Tibial artery (tissue), 4 donors: ENCODE measurements around the gene FURIN.
"Not testable (repeated sequence)": the region's sequence is repeated elsewhere in the genome, so short reads cannot be mapped to it uniquely, and the experiment has no call there.

ENCODE experiments used
- DNase-seq, 2 donors: peaks; one replicate each; pipeline ENCODE4 v3.0.0-alpha.2; 2019
- H3K27ac ChIP-seq, 2 donors: fragments of 200-600 bp; sonication (generic) in 1 of 2; 1 replicate in 1 of 2; 2 replicates in 1 of 2; pipeline ENCODE4 v1.5.1; 2018 to 2019; ENCODE audit warnings: mild to moderate bottlenecking in 1 of 2
- H3K27me3 ChIP-seq, 2 donors: fragments of 200-600 bp; sonication (generic) in 1 of 2; one replicate each; pipeline versions ENCODE4 v1.5.1 to v1.6.0; 2016 to 2019
- H3K36me3 ChIP-seq, 3 donors: fragments of 200-600 bp; sonication (generic) in 2 of 3; one replicate each; pipeline ENCODE4 v1.5.1; 2016 to 2019; ENCODE audit warnings: mild to moderate bottlenecking in 2 of 3
- H3K4me1 ChIP-seq, 4 donors: fragments of 200-600 bp; sonication (generic) in 2 of 4; 1 replicate in 3 of 4; 2 replicates in 1 of 4; pipeline ENCODE4 v1.5.1; 2016 to 2019
- H3K4me3 ChIP-seq, 2 donors: fragments of 200-600 bp; sonication (generic) in 1 of 2; 1 replicate in 1 of 2; 2 replicates in 1 of 2; pipeline ENCODE4 v1.5.1; 2018 to 2019; ENCODE audit warnings: mild to moderate bottlenecking in 2 of 2
- H3K9me3 ChIP-seq, 3 donors: fragments of 200-600 bp; sonication (generic) in 1 of 3; one replicate each; pipeline ENCODE4 v1.5.1; 2016 to 2019
- intact Hi-C: fragments of 100-400 bp; cut with DNase I; formaldehyde crosslinking; loops from one replicate; pipeline ENCODE4 v1.15.0; 2023; ENCODE audit warnings: low total_unique reads
- TF ChIP-seq, protein P1 (sequence below), 2 experiments: fragments of 200-600 bp in 1 of 2; fragments of 450-650 bp in 1 of 2; IDR thresholded peaks; one replicate each; pipeline ENCODE4 v1.5.1; 2017 to 2019; ENCODE audit warnings: antibody characterized with exemption in 2 of 2, mild to moderate bottlenecking in 1 of 2, moderate library complexity in 1 of 2

The FURIN gene

DNA sequence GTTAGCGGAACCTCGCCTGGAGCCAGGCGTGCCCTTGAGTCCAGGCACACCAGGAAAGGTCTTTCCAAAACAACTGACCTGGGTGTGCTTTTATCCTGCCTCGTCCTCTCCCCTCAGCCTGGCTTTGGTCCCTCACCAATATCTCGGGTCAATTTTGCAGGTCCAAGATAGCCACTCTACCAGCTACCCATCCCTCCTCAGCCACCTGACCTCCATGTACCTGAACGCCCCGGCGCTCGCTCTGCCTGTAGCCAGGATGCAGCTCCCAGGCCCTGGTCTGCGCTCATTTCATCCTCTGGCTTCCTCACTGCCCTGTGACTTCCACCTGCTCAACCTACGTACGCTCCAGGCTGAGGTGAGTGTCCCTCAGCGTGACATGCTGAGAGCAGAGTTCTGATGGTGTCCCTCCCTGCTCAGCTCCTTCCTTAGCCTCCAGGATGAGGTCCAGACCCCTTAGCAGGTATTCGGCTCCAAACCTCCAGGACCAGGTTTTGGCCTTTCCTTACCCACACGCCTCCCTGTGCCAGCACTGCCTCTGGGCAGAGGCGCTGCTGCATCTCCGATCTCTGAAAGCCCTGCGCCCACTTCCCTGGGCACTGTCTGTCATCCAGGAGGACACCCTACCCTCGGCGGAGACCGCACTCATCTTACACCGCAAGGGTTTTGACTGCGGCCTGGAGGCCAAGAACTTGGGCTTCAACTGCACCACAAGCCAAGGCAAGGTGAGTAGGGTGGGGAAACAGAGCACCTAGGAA is 49.8 kb downstream of the FURIN start:
- TF ChIP-seq, protein P1, sequence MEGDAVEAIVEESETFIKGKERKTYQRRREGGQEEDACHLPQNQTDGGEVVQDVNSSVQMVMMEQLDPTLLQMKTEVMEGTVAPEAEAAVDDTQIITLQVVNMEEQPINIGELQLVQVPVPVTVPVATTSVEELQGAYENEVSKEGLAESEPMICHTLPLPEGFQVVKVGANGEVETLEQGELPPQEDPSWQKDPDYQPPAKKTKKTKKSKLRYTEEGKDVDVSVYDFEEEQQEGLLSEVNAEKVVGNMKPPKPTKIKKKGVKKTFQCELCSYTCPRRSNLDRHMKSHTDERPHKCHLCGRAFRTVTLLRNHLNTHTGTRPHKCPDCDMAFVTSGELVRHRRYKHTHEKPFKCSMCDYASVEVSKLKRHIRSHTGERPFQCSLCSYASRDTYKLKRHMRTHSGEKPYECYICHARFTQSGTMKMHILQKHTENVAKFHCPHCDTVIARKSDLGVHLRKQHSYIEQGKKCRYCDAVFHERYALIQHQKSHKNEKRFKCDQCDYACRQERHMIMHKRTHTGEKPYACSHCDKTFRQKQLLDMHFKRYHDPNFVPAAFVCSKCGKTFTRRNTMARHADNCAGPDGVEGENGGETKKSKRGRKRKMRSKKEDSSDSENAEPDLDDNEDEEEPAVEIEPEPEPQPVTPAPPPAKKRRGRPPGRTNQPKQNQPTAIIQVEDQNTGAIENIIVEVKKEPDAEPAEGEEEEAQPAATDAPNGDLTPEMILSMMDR (IDR thresholded peaks at IDR 0.05), result no peak
- no peaks in the 10 kb centered on the region for H3K9me3 ChIP-seq
- no peaks in the 10 kb centered on the region for H3K27me3 ChIP-seq
- H3K4me1 ChIP-seq, result no peaks in the 10 kb centered on the region
- peaks cover 78 to 85% (median 81%) of the 10 kb centered on the region in 3 donors for H3K36me3 ChIP-seq
- H3K27ac ChIP-seq, result no peak overlapping the region
- DNase-seq, result no peak
- intact Hi-C loops, result no loop called here
- H3K4me3 ChIP-seq, result no peak overlapping the region

DNA sequence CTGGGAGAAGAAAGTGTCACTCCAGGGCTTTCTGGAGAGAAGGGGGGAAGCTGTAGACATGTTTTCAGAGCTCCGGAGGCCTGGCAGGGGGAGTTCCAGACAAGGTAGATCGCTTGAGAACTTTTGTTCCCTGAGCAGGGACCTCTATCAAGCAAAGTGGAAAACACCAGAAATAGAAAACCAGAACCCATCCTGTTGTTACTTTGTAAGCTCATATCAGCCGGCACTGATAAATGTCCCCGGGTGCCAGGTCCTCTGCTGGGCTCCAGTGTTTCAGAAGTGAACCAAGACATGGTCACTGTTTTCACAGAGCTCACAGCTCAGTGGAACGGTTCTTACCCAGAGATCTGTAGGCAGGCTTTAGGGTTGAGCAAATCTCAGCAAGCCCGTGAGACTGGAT is 50.4 kb downstream of the FURIN start:
- intact Hi-C loops, result no loop called here

DNA sequence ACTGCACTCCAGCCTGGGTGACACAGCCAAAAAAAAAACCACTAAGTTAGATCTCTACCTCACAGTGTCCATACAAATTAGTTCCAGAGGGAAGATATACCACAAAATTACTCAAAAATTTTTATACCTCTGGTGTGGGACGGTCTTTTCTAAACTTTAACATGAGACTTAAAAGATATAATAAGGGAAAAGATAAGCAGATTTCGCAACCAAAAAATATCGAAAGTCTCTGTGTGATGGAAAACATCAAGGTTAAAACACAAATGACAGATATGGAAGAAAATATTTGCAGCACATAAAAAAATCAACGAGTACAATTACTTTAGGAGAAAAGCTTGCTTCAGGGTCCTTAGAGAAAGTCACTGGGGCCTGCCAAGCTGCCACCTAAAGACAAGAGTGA is 53.5 kb downstream of the FURIN start:
- H3K4me1 ChIP-seq, result no peaks in the 10 kb centered on the region
- H3K9me3 ChIP-seq, result no peaks in the 10 kb centered on the region
- no peak overlapping the region for H3K27ac ChIP-seq
- TF ChIP-seq, protein P1 (IDR thresholded peaks at IDR 0.05), result no peak
- H3K27me3 ChIP-seq, result no peaks in the 10 kb centered on the region
- no peak for DNase-seq
- intact Hi-C loops, result no loop called here
- H3K36me3 ChIP-seq, result peaks cover 43 to 48% (median 45%) of the 10 kb centered on the region in 3 donors
- H3K4me3 ChIP-seq, result no peak overlapping the region

More for the DNA sequence above, 50.4 kb downstream of the FURIN start:
- no peak overlapping the region for H3K27ac ChIP-seq
- no peak overlapping the region for H3K4me3 ChIP-seq
- DNase-seq, result no peak
- no peaks in the 10 kb centered on the region for H3K4me1 ChIP-seq
- TF ChIP-seq, protein P1 (IDR thresholded peaks at IDR 0.05), result no peak
- peaks cover 72 to 79% (median 75%) of the 10 kb centered on the region in 3 donors for H3K36me3 ChIP-seq
- no peaks in the 10 kb centered on the region for H3K9me3 ChIP-seq
- no peaks in the 10 kb centered on the region for H3K27me3 ChIP-seq

DNA sequence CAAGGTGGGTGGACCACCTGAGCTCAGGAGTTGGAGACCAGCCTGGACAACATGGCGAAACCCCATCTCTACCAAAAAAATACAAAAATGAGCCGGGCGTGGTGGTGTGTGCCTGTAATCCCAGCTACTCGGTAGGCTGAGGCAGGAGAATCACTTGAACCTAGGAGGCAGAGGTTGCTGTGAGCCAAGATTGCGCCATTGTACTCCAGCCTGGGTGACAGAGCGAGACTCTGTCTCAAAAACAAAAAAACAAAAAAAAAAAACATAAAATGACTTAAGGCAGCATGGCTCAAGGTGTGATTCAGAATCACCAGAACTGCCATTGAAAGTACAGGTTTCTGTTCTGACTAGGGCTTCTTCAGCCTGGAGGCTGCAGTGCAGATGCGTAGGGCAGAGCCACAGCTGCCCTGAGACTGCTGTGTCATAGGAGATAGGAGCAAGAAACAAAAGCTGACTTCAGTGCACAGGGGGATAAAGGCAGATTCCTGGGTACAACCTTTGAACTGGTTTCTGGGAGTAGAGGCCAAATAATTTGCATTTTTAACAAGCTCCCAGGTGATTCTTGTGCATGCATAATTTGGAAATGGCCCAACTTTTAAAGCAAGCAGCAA is 54.4 kb downstream of the FURIN start:
- DNase-seq, intact Hi-C loops, H3K4me1 ChIP-seq: not testable (repeated sequence)

DNA sequence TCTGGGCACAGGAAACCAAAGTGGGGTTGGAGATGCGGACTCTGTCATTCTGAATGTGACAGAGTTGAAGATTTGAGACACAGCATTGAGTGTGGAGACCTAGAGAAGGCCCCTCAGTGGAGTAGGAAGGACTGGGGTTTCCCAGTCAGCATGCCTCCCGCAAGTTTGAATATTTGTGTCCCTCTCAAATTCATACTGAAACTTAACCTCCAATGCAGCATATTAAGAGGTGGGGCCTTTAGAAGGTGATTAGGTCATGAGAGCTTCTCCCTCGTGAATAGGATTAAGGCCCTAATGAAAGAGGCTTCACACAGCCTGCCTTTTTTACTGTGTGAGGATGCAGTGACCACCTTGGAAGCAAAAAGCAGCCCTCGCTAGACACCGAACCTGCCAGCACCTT is 56.0 kb downstream of the FURIN start:
- Histone ChIP-seq H3K4me3 (no peak overlapping the region), H3K9me3 (no peaks in the 10 kb centered on the region), H3K27me3 (no peaks in the 10 kb centered on the region)

More for the DNA sequence above, 54.4 kb downstream of the FURIN start:
- not testable (repeated sequence) for H3K4me3 ChIP-seq, H3K27ac ChIP-seq, H3K9me3 ChIP-seq, H3K27me3 ChIP-seq
- H3K36me3 ChIP-seq, result peaks cover 33 to 39% (median 35%) of the 10 kb centered on the region in 3 donors

DNA sequence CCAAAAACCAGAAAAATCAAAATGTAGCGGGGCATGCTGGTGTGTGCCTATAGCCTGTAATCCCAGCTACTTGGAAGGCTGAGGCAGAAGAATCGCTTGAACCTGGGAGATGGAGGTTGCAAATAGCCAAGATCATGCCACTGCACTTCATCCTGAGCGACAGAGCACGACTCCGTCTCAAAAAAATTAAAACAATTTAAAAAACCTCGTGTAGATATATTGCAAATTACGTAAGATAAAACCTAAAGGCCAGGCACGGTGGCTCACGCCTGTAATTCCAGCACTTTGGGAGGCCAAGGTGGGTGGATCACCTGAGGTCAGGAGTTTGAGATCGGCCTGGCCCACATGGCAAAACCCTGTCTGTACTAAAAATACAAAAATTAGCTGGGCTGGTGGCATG is 58.4 kb downstream of the FURIN start:
- intact Hi-C loops, H3K36me3 ChIP-seq, H3K27ac ChIP-seq, H3K9me3 ChIP-seq, DNase-seq, H3K4me3 ChIP-seq, H3K27me3 ChIP-seq: not testable (repeated sequence)
- peaks cover 0 to 23% (median 10%) of the 10 kb centered on the region in 4 donors for H3K4me1 ChIP-seq

More for the DNA sequence above, 56.0 kb downstream of the FURIN start:
- intact Hi-C loops, result no loop called here
- TF ChIP-seq, protein P1 (IDR thresholded peaks at IDR 0.05), result no peak
- DNase-seq, result no peak
- Histone ChIP-seq H3K4me1 (peaks cover 0 to 4% (median 0%) of the 10 kb centered on the region in 4 donors), H3K27ac (no peak overlapping the region), H3K36me3 (peaks cover 18 to 23% (median 20%) of the 10 kb centered on the region in 3 donors)

DNA sequence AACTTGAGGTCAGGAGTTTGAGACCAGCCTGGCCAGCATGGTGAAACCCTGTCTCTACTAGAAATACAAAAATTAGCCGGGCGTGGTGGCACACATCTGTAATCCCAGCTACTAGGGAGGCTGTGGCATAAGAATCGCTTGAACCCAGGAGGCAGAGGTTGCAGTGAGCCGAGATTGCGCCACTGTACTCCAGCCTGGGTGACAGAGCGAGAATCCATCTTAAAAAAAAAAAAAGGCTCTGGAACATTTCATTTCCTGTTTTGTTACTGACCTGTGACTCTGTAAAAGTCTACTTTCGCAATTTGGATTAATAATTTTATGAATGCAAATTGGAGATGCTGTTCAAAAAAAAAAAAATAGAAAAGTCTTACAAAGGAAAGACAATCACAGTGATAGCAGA is 59.7 kb downstream of the FURIN start:
- H3K36me3 ChIP-seq, DNase-seq, H3K9me3 ChIP-seq, H3K27ac ChIP-seq, H3K27me3 ChIP-seq, intact Hi-C loops, H3K4me3 ChIP-seq: not testable (repeated sequence)
- H3K4me1 ChIP-seq, result peaks cover 0 to 30% (median 16%) of the 10 kb centered on the region in 4 donors
